AG08396 (cell line): ENCODE data around the gene RASIP1.
"Not testable (repeated sequence)": the region's sequence is repeated elsewhere in the genome, so short reads cannot be mapped to it uniquely, and the experiment has no call there.

Experiments used
- DNase-seq: peaks from one replicate; pipeline ENCODE4 v3.0.0; 2012; ENCODE audit warnings: low spot score, mixed read lengths

Gene RASIP1

GRCh38 chr19:48740164-48740972, at the start of gene RASIP1:
Gene RASIP1 (minus strand): TSS chr19:48740610. CDS start chr19:48740282, 328 bp downstream.
- no peak for DNase-seq

GRCh38 chr19:48787331-48787730, 46.9 kb upstream of the RASIP1 start:
- not testable (repeated sequence) for DNase-seq

GRCh38 chr19:48786422-48786821, 46.0 kb upstream of the RASIP1 start:
- DNase-seq = not testable (repeated sequence)

GRCh38 chr19:48784527-48784926, 44.1 kb upstream of the RASIP1 start:
- DNase-seq = no peak

- no peak for DNase-seq
Measured at GRCh38 chr19:48780631-48781391, 40.4 kb upstream of the RASIP1 start.

GRCh38 chr19:48779636-48780035, 39.2 kb upstream of the RASIP1 start:
- DNase-seq = no peak

GRCh38 chr19:48777720-48778119, 37.3 kb upstream of the RASIP1 start:
- no peak for DNase-seq

- DNase-seq = no peak
Measured at GRCh38 chr19:48777139-48777538, 36.7 kb upstream of the RASIP1 start.

- DNase-seq = no peak
Measured at GRCh38 chr19:48772503-48772953, 32.1 kb upstream of the RASIP1 start.

GRCh38 chr19:48770734-48771472, 30.5 kb upstream of the RASIP1 start:
- no peak for DNase-seq

GRCh38 chr19:48770266-48770665, 29.9 kb upstream of the RASIP1 start:
- no peak for DNase-seq

GRCh38 chr19:48768994-48769713, 28.7 kb upstream of the RASIP1 start:
- DNase-seq = no peak

- DNase-seq = not testable (repeated sequence)
Measured at GRCh38 chr19:48768171-48768753, 27.9 kb upstream of the RASIP1 start.

GRCh38 chr19:48765816-48766215, 25.4 kb upstream of the RASIP1 start:
- not testable (repeated sequence) for DNase-seq

- DNase-seq = no peak
Measured at GRCh38 chr19:48760504-48761205, 20.2 kb upstream of the RASIP1 start.

GRCh38 chr19:48757741-48758144, 17.3 kb upstream of the RASIP1 start:
- no peak for DNase-seq

GRCh38 chr19:48757089-48757675, 16.8 kb upstream of the RASIP1 start:
- DNase-seq = no peak

GRCh38 chr19:48756686-48757085, 16.3 kb upstream of the RASIP1 start:
- DNase-seq = no peak

GRCh38 chr19:48756212-48756611, 15.8 kb upstream of the RASIP1 start:
- no peak for DNase-seq

GRCh38 chr19:48755787-48756186, 15.4 kb upstream of the RASIP1 start:
- no peak for DNase-seq
